Calu3 (cell line): Measurements from ENCODE around the gene ACTG2. TPM values are rescaled to one million over a fixed set of nuclear protein-coding genes. Genes with fewer than 3 reads are reported as not detected.

Source experiments
- BruUV-seq: library from RNA; stranded (reverse); fragments of 400-500 nt; replicated peaks from 2 replicates; lab custom pipeline; 2021; lab: Mats Ljungman, UMichigan
- CTCF ChIA-PET: fragments of 300-600 bp; sonication (Branson Sonifier 250); formaldehyde crosslinking; loops from one replicate; lab custom pipeline; 2022; ENCODE audit warnings: antibody characterized with exemption; lab: Charles Lee
- DNase-seq: peaks from one replicate; pipeline ENCODE4 v3.0.0; 2022
- H3K27ac Mint-ChIP-seq: one replicate; pipeline ENCODE4 v1.8.0; 2022; ENCODE audit warnings: mixed read lengths; ENCODE audit not compliant: unreplicated experiment
- H3K27me3 Mint-ChIP-seq: one replicate; pipeline ENCODE4 v1.8.0; 2022; ENCODE audit warnings: mixed read lengths; ENCODE audit not compliant: unreplicated experiment
- H3K36me3 Mint-ChIP-seq: one replicate; pipeline ENCODE4 v1.8.0; 2022; ENCODE audit warnings: mild to moderate bottlenecking, moderate library complexity, mixed read lengths; ENCODE audit not compliant: insufficient read depth, unreplicated experiment
- H3K4me1 Mint-ChIP-seq: one replicate; pipeline ENCODE4 v1.8.0; 2022; ENCODE audit warnings: mild to moderate bottlenecking, low read depth, mixed read lengths; ENCODE audit not compliant: unreplicated experiment
- H3K4me3 Mint-ChIP-seq: one replicate; pipeline ENCODE4 v1.8.0; 2022; ENCODE audit warnings: mild to moderate bottlenecking, low read depth, moderate library complexity, mixed read lengths; ENCODE audit not compliant: unreplicated experiment
- H3K9me3 Mint-ChIP-seq: one replicate; pipeline ENCODE4 v1.8.0; 2022; ENCODE audit warnings: low read depth, mixed read lengths; ENCODE audit not compliant: unreplicated experiment
- intact Hi-C: fragments of 100-400 bp; cut with micrococcal nuclease; formaldehyde crosslinking; loops from one replicate; pipeline ENCODE4 v1.10.0; 2022; ENCODE audit not compliant: unreplicated experiment
- total RNA-seq: library from RNA; stranded (reverse); gene quantifications from 2 replicates; pipeline ENCODE4 v1.2.3, GENCODE V29; 2022
- TF ChIP-seq, protein P1 (sequence below): fragments of 200-600 bp; IDR thresholded peaks from one replicate; pipeline ENCODE4 v1.8.0; 2022; ENCODE audit warnings: antibody characterized with exemption; ENCODE audit not compliant: unreplicated experiment

ACTG2 gene
- total RNA-seq, 1 experiment from 2014 or later: not detected

DNA sequence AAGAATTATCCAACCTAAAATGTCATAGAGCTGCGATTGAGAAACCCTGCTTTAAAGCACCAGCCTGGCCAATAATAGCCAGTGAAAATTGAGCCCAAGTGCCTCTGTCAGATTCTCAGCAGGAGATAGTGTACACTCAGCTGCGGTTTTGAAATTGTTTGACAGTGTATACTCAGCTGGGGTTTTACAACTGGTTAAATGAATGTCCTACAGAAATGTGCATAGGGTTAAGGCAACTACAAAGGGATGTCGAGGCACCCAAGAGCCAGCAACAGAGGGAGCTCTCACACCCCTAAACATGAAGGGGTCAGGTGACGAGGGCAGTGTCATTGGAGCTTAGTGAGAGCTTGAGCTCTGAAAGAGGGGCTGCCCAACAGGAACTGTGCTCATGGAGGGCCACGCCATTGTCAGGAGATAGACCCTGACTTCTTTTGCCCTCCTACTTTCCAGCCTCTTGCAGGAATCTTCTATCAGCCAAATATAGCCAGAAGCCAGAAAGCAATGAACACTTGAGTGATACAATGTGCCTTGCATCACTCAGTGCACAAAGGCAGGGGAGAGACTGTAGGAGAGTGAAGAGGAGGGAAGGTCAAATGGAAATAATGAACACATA lies 15.1 kb downstream of the ACTG2 start:
- H3K9me3 Mint-ChIP-seq: no peaks in the 10 kb centered on the region
- H3K36me3 Mint-ChIP-seq: no peaks in the 10 kb centered on the region
- BruUV-seq: no TSS peak
- intact Hi-C loops: no loop called here
- H3K27ac Mint-ChIP-seq: no peak overlapping the region
- peaks cover 4% of the 10 kb centered on the region for H3K27me3 Mint-ChIP-seq
- CTCF ChIA-PET: interaction anchor here (0.7 to 1.8 kb wide), 4 partner anchors 13 to 243 kb away, joined by 3 to 11 read pairs (median 4); no protein-coding TSS in a partner anchor
- TF ChIP-seq, protein P1, sequence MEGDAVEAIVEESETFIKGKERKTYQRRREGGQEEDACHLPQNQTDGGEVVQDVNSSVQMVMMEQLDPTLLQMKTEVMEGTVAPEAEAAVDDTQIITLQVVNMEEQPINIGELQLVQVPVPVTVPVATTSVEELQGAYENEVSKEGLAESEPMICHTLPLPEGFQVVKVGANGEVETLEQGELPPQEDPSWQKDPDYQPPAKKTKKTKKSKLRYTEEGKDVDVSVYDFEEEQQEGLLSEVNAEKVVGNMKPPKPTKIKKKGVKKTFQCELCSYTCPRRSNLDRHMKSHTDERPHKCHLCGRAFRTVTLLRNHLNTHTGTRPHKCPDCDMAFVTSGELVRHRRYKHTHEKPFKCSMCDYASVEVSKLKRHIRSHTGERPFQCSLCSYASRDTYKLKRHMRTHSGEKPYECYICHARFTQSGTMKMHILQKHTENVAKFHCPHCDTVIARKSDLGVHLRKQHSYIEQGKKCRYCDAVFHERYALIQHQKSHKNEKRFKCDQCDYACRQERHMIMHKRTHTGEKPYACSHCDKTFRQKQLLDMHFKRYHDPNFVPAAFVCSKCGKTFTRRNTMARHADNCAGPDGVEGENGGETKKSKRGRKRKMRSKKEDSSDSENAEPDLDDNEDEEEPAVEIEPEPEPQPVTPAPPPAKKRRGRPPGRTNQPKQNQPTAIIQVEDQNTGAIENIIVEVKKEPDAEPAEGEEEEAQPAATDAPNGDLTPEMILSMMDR: no peak
- H3K4me1 Mint-ChIP-seq: no peaks in the 10 kb centered on the region
- DNase-seq: peak; percentile 28
- H3K4me3 Mint-ChIP-seq: no peak overlapping the region

DNA sequence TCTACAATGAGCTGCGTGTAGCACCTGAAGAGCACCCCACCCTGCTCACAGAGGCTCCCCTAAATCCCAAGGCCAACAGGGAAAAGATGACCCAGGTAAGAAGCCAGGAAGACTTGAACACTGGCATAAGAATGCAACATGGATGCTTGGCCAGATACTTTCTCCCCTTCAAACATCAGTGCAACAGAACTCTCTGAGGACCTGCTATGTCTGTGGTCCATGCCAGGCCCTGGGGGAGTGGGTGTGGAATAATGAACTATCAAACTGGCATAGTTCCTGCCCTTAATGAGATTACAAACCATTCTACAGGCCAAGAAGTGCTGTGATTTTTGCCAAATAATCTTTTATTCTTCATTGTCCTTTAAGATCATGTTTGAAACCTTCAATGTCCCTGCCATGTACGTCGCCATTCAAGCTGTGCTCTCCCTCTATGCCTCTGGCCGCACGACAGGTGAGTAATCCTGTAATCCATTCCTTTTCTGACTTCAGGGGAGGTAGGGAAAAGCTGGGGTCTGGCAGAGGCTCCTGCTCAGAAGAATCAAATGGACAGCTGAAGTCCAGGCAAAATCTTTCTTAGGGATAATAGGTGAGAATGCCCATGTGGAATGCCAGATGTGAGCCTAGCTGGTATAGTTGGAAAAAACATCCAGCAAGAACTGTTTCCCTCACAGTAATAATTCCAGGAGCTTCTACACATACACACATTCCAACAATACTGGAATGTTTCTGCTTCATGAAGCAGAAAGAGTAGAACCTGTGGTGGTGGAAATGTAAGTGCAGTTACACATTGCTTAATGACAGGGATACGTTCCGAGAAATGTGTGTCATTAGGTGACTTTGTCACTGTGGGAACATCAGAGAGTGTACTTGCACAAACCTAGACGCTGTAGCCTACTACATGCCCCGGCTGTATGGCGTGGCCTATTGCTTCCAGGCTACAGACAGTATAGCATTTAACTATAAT lies 16.2 kb downstream of the ACTG2 start:
- BruUV-seq: no TSS peak
- H3K36me3 Mint-ChIP-seq: no peaks in the 10 kb centered on the region
- CTCF ChIA-PET: interaction anchor here (0.8 to 1.8 kb wide), 4 partner anchors 78 to 242 kb away, joined by 3 to 11 read pairs (median 4); no protein-coding TSS in a partner anchor
- H3K4me1 Mint-ChIP-seq: no peaks in the 10 kb centered on the region
- H3K27ac Mint-ChIP-seq: no peak overlapping the region
- H3K4me3 Mint-ChIP-seq: no peak overlapping the region
- no peaks in the 10 kb centered on the region for H3K9me3 Mint-ChIP-seq
- TF ChIP-seq, protein P1: no peak
- intact Hi-C loops: no loop called here
- no peak for DNase-seq
- no peaks in the 10 kb centered on the region for H3K27me3 Mint-ChIP-seq

DNA sequence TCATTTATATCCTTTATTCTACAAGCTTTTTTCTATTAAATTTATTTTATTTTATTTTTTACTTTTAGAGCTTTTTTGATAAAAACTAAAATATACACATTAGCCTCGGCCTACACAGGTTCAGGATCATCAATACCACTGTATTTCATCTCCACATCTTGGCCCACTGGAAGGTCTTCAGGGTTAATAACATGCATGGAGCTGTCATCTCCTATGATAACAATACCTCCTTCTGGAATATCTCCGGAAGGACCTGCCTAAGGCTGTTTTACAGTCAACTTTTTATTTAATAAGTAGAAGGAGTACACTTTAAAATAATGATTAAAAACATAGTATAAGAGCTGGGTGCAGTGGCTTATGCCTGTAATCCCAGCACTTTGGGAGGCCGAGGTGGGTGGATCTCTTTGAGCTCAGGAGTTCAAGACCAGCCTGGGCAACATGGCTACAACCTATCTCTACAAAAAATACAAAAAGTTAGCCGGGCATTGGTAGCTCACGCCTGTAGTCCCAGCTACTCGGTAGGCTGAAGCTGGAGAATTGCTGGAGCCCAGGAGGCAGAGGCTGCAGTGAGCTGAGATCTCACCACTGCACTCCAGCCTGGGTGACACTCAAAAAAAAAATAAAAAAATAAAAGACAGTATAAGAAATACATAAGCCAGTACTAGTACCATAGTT lies 18.2 kb downstream of the ACTG2 start:
- TF ChIP-seq, protein P1: no peak
- BruUV-seq: no TSS peak
- intact Hi-C loops: no loop called here
- no peak overlapping the region for H3K27ac Mint-ChIP-seq
- no peak for DNase-seq
- H3K9me3 Mint-ChIP-seq: no peaks in the 10 kb centered on the region
- no peaks in the 10 kb centered on the region for H3K27me3 Mint-ChIP-seq
- no peaks in the 10 kb centered on the region for H3K4me1 Mint-ChIP-seq
- H3K36me3 Mint-ChIP-seq: no peaks in the 10 kb centered on the region
- H3K4me3 Mint-ChIP-seq: no peak overlapping the region
- CTCF ChIA-PET: interaction anchor here (1.3 kb wide), 1 partner anchor 8 kb away, joined by 3 read pairs; no protein-coding TSS in a partner anchor

DNA sequence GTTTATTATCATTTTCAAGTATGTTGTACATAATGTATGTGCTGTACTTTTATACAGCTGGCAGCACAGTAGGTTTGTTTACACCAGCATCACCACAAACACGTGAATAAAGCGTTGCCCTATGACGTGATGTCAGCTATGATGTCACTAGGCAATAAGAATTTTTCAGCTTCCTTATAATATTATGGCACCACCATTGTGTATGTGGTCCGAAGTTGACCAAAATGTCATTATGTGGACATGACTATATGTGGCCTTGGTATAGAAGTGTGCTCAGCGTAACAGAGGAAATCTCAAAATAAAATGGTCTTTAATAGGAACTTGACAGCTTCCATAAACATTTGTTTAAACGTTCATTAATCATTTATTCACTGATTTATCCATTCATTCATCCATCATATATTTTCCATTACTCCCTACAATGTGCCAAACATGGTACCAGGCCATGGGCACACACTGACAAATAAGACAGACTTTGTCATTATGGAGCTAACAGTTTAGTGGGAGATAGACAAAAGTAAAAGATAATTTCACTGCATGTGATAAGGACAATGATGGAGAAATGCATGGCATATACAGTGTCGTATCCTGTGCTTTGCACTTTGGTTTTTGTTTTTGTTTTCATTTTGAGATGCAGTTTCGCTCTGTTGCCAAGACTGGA lies 18.9 kb downstream of the ACTG2 start:
- DNase-seq: no peak
- no peak overlapping the region for H3K27ac Mint-ChIP-seq
- H3K4me1 Mint-ChIP-seq: no peaks in the 10 kb centered on the region
- intact Hi-C loops: no loop called here
- BruUV-seq: no TSS peak
- CTCF ChIA-PET: interaction anchor here (1.3 kb wide), 1 partner anchor 9 kb away, joined by 3 read pairs; no protein-coding TSS in a partner anchor
- no peak overlapping the region for H3K4me3 Mint-ChIP-seq
- H3K9me3 Mint-ChIP-seq: no peaks in the 10 kb centered on the region
- H3K27me3 Mint-ChIP-seq: no peaks in the 10 kb centered on the region
- no peaks in the 10 kb centered on the region for H3K36me3 Mint-ChIP-seq
- TF ChIP-seq, protein P1: no peak
